Measurements from ENCODE around the gene CUL1.

The CUL1 gene

GRCh38 chr7:148735967-148736366 is 37.3 kb downstream of the CUL1 start:
- CTCF ChIA-PET = no interaction called here
- no peak for DNase-seq (ENCODE audit: extremely low spot score)
- POLR2A ChIA-PET = no interaction called here
- TF ChIP-seq NFRKB (IDR thresholded peaks at IDR 0.05) (no peak), BHLHE40 (IDR thresholded peaks at IDR 0.05; ENCODE audit: borderline replicate concordance) (no peak), PKNOX1 (IDR thresholded peaks at IDR 0.05) (no peak), HDGF (IDR thresholded peaks at IDR 0.05; ENCODE audit: borderline replicate concordance) (no peak), FOXK2 (IDR thresholded peaks at IDR 0.05) (no peak)

GRCh38 chr7:148738737-148739535 is 40.2 kb downstream of the CUL1 start:
- CTCF ChIA-PET = interaction anchor here (1.1 kb wide), 1 partner anchor 94 kb away, joined by 3 read pairs; no protein-coding TSS in a partner anchor
- POLR2A ChIA-PET = no interaction called here

GRCh38 chr7:148746135-148746534 is 47.4 kb downstream of the CUL1 start:
- ChIA-PET CTCF (interaction anchor here (0.6 to 0.9 kb wide), 3 partner anchors 14 to 264 kb away, joined by 3 read pairs; no protein-coding TSS in a partner anchor), POLR2A (no interaction called here)
- DNase-seq (ENCODE audit: extremely low spot score) = no peak
- TF ChIP-seq LEF1 (IDR thresholded peaks at IDR 0.05; ENCODE audit: borderline replicate concordance) (no peak), L3MBTL2 (conservative IDR thresholded peaks at IDR 0.05) (no peak), PKNOX1 (IDR thresholded peaks at IDR 0.05) (no peak), FOXA1 (IDR thresholded peaks at IDR 0.05) (no peak), BHLHE40 (IDR thresholded peaks at IDR 0.05; ENCODE audit: borderline replicate concordance) (no peak), FOXK2 (IDR thresholded peaks at IDR 0.05) (no peak), SUZ12 (IDR thresholded peaks at IDR 0.05) (no peak), ZNF384 (IDR thresholded peaks at IDR 0.05) (no peak), NFRKB (IDR thresholded peaks at IDR 0.05) (no peak), HDGF (IDR thresholded peaks at IDR 0.05; ENCODE audit: borderline replicate concordance) (no peak), ARNT (IDR thresholded peaks at IDR 0.05) (no peak), ELF4 (IDR thresholded peaks at IDR 0.05) (no peak), CTBP1 (IDR thresholded peaks at IDR 0.05; ENCODE audit: borderline replicate concordance) (no peak), TARDBP (IDR thresholded peaks at IDR 0.05) (no peak), FOXM1 (IDR thresholded peaks at IDR 0.05; ENCODE audit: borderline replicate concordance) (no peak), SP1 (IDR thresholded peaks at IDR 0.05) (no peak)

More at GRCh38 chr7:148738737-148739535, 40.2 kb downstream of the CUL1 start:
- no peak for DNase-seq (ENCODE audit: extremely low spot score)
- TF ChIP-seq LEF1 (IDR thresholded peaks at IDR 0.05; ENCODE audit: borderline replicate concordance) (no peak), SUZ12 (IDR thresholded peaks at IDR 0.05) (no peak), TARDBP (IDR thresholded peaks at IDR 0.05) (no peak), ZNF384 (IDR thresholded peaks at IDR 0.05) (no peak), HDGF (IDR thresholded peaks at IDR 0.05; ENCODE audit: borderline replicate concordance) (no peak), CTBP1 (IDR thresholded peaks at IDR 0.05; ENCODE audit: borderline replicate concordance) (no peak), SP1 (IDR thresholded peaks at IDR 0.05) (no peak), BHLHE40 (IDR thresholded peaks at IDR 0.05; ENCODE audit: borderline replicate concordance) (no peak), FOXA1 (IDR thresholded peaks at IDR 0.05) (no peak)

- POLR2A ChIA-PET = no interaction called here
- TF ChIP-seq LEF1 (IDR thresholded peaks at IDR 0.05; ENCODE audit: borderline replicate concordance) (no peak), SP1 (IDR thresholded peaks at IDR 0.05) (no peak), L3MBTL2 (conservative IDR thresholded peaks at IDR 0.05) (no peak), SUZ12 (IDR thresholded peaks at IDR 0.05) (no peak), TARDBP (IDR thresholded peaks at IDR 0.05) (no peak), CTBP1 (IDR thresholded peaks at IDR 0.05; ENCODE audit: borderline replicate concordance) (no peak), ZNF384 (IDR thresholded peaks at IDR 0.05) (no peak), BHLHE40 (IDR thresholded peaks at IDR 0.05; ENCODE audit: borderline replicate concordance) (no peak)
- CTCF ChIA-PET = interaction anchor here (0.6 to 1.1 kb wide), 4 partner anchors 14 to 176 kb away, joined by 3 to 7 read pairs (median 3); no protein-coding TSS in a partner anchor
- no peak for DNase-seq (ENCODE audit: extremely low spot score)
Measured at GRCh38 chr7:148747274-148747673, 48.6 kb downstream of the CUL1 start.

GRCh38 chr7:148750442-148751355 is 52.0 kb downstream of the CUL1 start:
- no peak for TF ChIP-seq TARDBP (IDR thresholded peaks at IDR 0.05)
- no peak for TF ChIP-seq SP1 (IDR thresholded peaks at IDR 0.05)
- no peak for TF ChIP-seq FOXA1 (IDR thresholded peaks at IDR 0.05)
- TF ChIP-seq ZNF384 (IDR thresholded peaks at IDR 0.05) = peak; percentile 66; the same call in 1 of the 2 replicates
- CTCF ChIA-PET = no interaction called here
- no peak for DNase-seq (ENCODE audit: extremely low spot score)
- POLR2A ChIA-PET = no interaction called here

- DNase-seq (ENCODE audit: extremely low spot score) = no peak
- TF ChIP-seq FOXA1 (IDR thresholded peaks at IDR 0.05) = no peak
- TF ChIP-seq SP1 (IDR thresholded peaks at IDR 0.05) = no peak
- TF ChIP-seq ARNT (IDR thresholded peaks at IDR 0.05) = no peak
- TF ChIP-seq LEF1 (IDR thresholded peaks at IDR 0.05; ENCODE audit: borderline replicate concordance) = no peak
- no peak for TF ChIP-seq L3MBTL2 (conservative IDR thresholded peaks at IDR 0.05)
- TF ChIP-seq ELF4 (IDR thresholded peaks at IDR 0.05) = no peak
- TF ChIP-seq NFRKB (IDR thresholded peaks at IDR 0.05) = no peak
- no peak for TF ChIP-seq ZNF384 (IDR thresholded peaks at IDR 0.05)
- no peak for TF ChIP-seq SUZ12 (IDR thresholded peaks at IDR 0.05)
- ChIA-PET CTCF (interaction anchor here (0.7 kb wide), 1 partner anchor 43 kb away, joined by 3 read pairs; no protein-coding TSS in a partner anchor), POLR2A (no interaction called here)
Measured at GRCh38 chr7:148753224-148753623, 54.5 kb downstream of the CUL1 start.

Data from HEK293T (cell line).